Skeletal muscle tissue (tissue), 4 donors: ENCODE results near the gene FNDC3B. TPM values are rescaled to one million over a fixed set of nuclear protein-coding genes. Genes with fewer than 3 reads are reported as not detected.
A peak's percentile ranks its signal among the peaks of the same experiment; 100 is the strongest.

ENCODE experiments used
- H3K27ac ChIP-seq: one replicate; pipeline ENCODE4 v1.7.0; 2013; ENCODE audit warnings: mild to moderate bottlenecking, low read depth, low read length, inconsistent platforms
- H3K27me3 ChIP-seq, 3 donors: one replicate each; pipeline ENCODE4 v1.7.0; 2013; ENCODE audit warnings: low read length in 3 of 3; ENCODE audit not compliant: control insufficient read depth in 3 of 3, insufficient read depth in 3 of 3
- H3K36me3 ChIP-seq, 3 donors: one replicate each; pipeline ENCODE4 v1.7.0; 2013; ENCODE audit warnings: low read length in 3 of 3; ENCODE audit not compliant: control insufficient read depth in 3 of 3, insufficient read depth in 3 of 3
- H3K4me1 ChIP-seq, 3 donors: one replicate each; pipeline ENCODE4 v1.7.0; 2013; ENCODE audit warnings: low read length in 3 of 3, mild to moderate bottlenecking in 3 of 3; ENCODE audit not compliant: control insufficient read depth in 3 of 3, insufficient read depth in 3 of 3
- H3K4me3 ChIP-seq, 3 donors: one replicate each; pipeline ENCODE4 v1.7.0; 2013; ENCODE audit warnings: low read length in 3 of 3
- H3K9ac ChIP-seq, 3 donors: one replicate each; pipeline ENCODE4 v1.7.0; 2013; ENCODE audit warnings: low read length in 3 of 3, mild to moderate bottlenecking in 3 of 3, moderate library complexity in 2 of 3, low read depth in 1 of 3
- H3K9me3 ChIP-seq, 3 donors: one replicate each; pipeline ENCODE4 v1.7.0; 2013; ENCODE audit warnings: low read length in 3 of 3; ENCODE audit not compliant: control insufficient read depth in 3 of 3
- total RNA-seq: library from RNA; depleted of rRNA; stranded (reverse); fragments of >200 nt; gene quantifications from one replicate; pipeline ENCODE4 v1.2.3, GENCODE V29; 2014
- donor health status: Osteomylitis.

The FNDC3B gene
- total RNA-seq, 1 donor from 2014 or later, result 140 TPM

GRCh38 chr3:172051310-172051956, 12.1 kb downstream of the FNDC3B start:
- H3K4me1 ChIP-seq, result peaks cover 20 to 28% (median 24%) of the 10 kb centered on the region in 3 donors

GRCh38 chr3:172051957-172052354, 12.6 kb downstream of the FNDC3B start:
- Histone ChIP-seq H3K9me3 (no peaks in the 10 kb centered on the region), H3K4me3 (no peak overlapping the region), H3K9ac (no peak overlapping the region), H3K4me1 (peaks cover 23 to 33% (median 25%) of the 10 kb centered on the region in 3 donors), H3K27ac (no peak overlapping the region), H3K27me3 (no peaks in the 10 kb centered on the region), H3K36me3 (peaks cover 0 to 8% (median 0%) of the 10 kb centered on the region in 3 donors)

More at GRCh38 chr3:172051310-172051956, 12.1 kb downstream of the FNDC3B start:
- H3K9ac ChIP-seq, result no peak overlapping the region
- H3K27ac ChIP-seq, result no peak overlapping the region
- H3K36me3 ChIP-seq, result peaks cover 0 to 8% (median 0%) of the 10 kb centered on the region in 3 donors
- no peak overlapping the region for H3K4me3 ChIP-seq
- H3K27me3 ChIP-seq, result no peaks in the 10 kb centered on the region
- H3K9me3 ChIP-seq, result no peaks in the 10 kb centered on the region

- no peaks in the 10 kb centered on the region for H3K27me3 ChIP-seq
- peaks cover 0 to 8% (median 0%) of the 10 kb centered on the region in 3 donors for H3K36me3 ChIP-seq
- no peak overlapping the region for H3K4me3 ChIP-seq
- no peaks in the 10 kb centered on the region for H3K9me3 ChIP-seq
- no peak overlapping the region for H3K9ac ChIP-seq
- peaks cover 27 to 34% (median 28%) of the 10 kb centered on the region in 3 donors for H3K4me1 ChIP-seq
- H3K27ac ChIP-seq, result no peak overlapping the region
These were observed 13.0 kb downstream of the FNDC3B start for GRCh38 chr3:172052405-172052804.

GRCh38 chr3:172054115-172054764, 14.9 kb downstream of the FNDC3B start:
- H3K36me3 ChIP-seq, result peaks cover 0 to 8% (median 0%) of the 10 kb centered on the region in 3 donors
- H3K27ac ChIP-seq, result peak overlapping the region; percentile 22
- H3K4me1 ChIP-seq, result peaks cover 25 to 37% (median 28%) of the 10 kb centered on the region in 3 donors
- no peaks in the 10 kb centered on the region for H3K27me3 ChIP-seq
- H3K4me3 ChIP-seq, result no peak overlapping the region
- H3K9ac ChIP-seq, result no peak overlapping the region
- H3K9me3 ChIP-seq, result no peaks in the 10 kb centered on the region

- peaks cover 25 to 37% (median 28%) of the 10 kb centered on the region in 3 donors for H3K4me1 ChIP-seq
- H3K36me3 ChIP-seq, result peaks cover 0 to 6% (median 0%) of the 10 kb centered on the region in 3 donors
- H3K27ac ChIP-seq, result peak overlapping the region; percentile 41
- H3K4me3 ChIP-seq, result no peak overlapping the region
- no peaks in the 10 kb centered on the region for H3K9me3 ChIP-seq
- H3K27me3 ChIP-seq, result no peaks in the 10 kb centered on the region
- no peak overlapping the region for H3K9ac ChIP-seq
These were observed 17.0 kb downstream of the FNDC3B start for GRCh38 chr3:172056416-172056815.

- Histone ChIP-seq H3K27me3 (no peaks in the 10 kb centered on the region), H3K4me3 (no peak overlapping the region), H3K9ac (no peak overlapping the region), H3K27ac (no peak overlapping the region), H3K4me1 (peaks cover 25 to 43% (median 27%) of the 10 kb centered on the region in 3 donors), H3K9me3 (no peaks in the 10 kb centered on the region), H3K36me3 (peaks cover 0 to 5% (median 0%) of the 10 kb centered on the region in 3 donors)
These were observed 17.7 kb downstream of the FNDC3B start for GRCh38 chr3:172057059-172057458.

GRCh38 chr3:172057624-172058327, 18.4 kb downstream of the FNDC3B start:
- Histone ChIP-seq H3K36me3 (peaks cover 0 to 5% (median 0%) of the 10 kb centered on the region in 3 donors), H3K9me3 (no peaks in the 10 kb centered on the region), H3K9ac (no peak overlapping the region), H3K4me3 (no peak overlapping the region), H3K27ac (no peak overlapping the region), H3K4me1 (peaks cover 21 to 40% (median 23%) of the 10 kb centered on the region in 3 donors), H3K27me3 (no peaks in the 10 kb centered on the region)

GRCh38 chr3:172059532-172059931, 20.2 kb downstream of the FNDC3B start:
- H3K4me1 ChIP-seq, result peaks cover 12 to 31% (median 14%) of the 10 kb centered on the region in 3 donors
- no peaks in the 10 kb centered on the region for H3K9me3 ChIP-seq
- H3K9ac ChIP-seq, result no peak overlapping the region
- H3K36me3 ChIP-seq, result peaks cover 0 to 2% (median 0%) of the 10 kb centered on the region in 3 donors
- H3K27me3 ChIP-seq, result no peaks in the 10 kb centered on the region
- no peak overlapping the region for H3K4me3 ChIP-seq
- H3K27ac ChIP-seq, result no peak overlapping the region

- H3K27ac ChIP-seq, result no peak overlapping the region
- no peak overlapping the region for H3K4me3 ChIP-seq
- H3K9ac ChIP-seq, result no peak overlapping the region
- no peaks in the 10 kb centered on the region for H3K27me3 ChIP-seq
- H3K9me3 ChIP-seq, result no peaks in the 10 kb centered on the region
- peaks cover 11 to 29% (median 12%) of the 10 kb centered on the region in 3 donors for H3K4me1 ChIP-seq
- no peaks in the 10 kb centered on the region for H3K36me3 ChIP-seq
These were observed 20.9 kb downstream of the FNDC3B start for GRCh38 chr3:172060234-172060633.
